ENCODE data around the gene DOCK4. TPM values are rescaled to one million over a fixed set of nuclear protein-coding genes. Genes with fewer than 3 reads are reported as not detected.

Gene DOCK4
- total and polyA plus RNA-seq, 7 donors = 3.0 to 28.5 (median 14.1) TPM

DNA sequence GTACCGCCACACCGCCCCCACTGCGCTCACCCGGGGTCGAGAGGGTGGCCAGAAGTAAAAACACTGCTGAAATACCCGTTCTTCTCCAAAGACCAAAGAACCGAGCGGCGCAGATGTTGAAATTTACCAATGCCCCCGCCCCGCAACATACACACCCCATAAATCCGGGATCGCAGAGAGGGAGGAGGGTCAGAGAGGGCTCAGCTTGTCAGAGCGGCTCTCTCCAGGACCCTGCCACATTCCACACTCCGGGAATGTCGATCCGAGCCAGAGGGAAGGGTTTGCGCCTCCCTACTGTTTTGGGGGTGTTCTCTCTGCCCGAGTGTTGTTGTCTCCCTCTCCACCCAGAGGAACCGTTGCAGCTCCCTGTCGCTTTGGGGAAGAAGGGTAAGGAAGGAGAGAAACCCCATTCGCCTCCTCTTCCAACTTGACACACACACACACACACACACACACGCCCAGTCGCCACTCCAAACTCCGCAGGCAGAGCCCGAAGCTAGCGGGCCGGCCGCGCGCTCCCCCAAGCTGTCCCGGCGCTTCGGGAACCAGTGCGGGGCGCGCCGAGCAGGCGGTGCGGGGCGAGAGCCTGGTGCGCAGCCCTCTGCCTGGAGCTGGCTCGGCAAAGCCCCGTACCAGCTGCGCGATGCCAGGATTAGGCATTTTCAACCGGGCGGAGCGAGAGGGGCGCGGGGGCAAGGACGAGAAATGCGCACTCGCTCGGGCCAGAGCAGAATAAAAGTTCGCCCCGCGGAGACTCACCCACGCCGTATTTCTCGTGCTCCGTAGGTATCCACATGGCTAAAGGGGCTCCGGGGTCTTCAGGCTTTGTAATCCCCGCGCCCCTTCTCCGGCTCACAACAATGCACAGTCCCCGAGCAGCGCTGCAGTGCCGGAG is 609 bp downstream of the DOCK4 start:
- H3K4me1 ChIP-seq = peaks cover 0 to 22% (median 11%) of the 10 kb centered on the region in 4 donors
- H3K27ac ChIP-seq = peak overlapping the region; percentile 85 to 95 (median 88)
- no peaks in the 10 kb centered on the region for H3K9me3 ChIP-seq
- intact Hi-C loops (cut with DNase I) = loop anchor here (2.0 to 5.0 kb wide), 4 partner anchors 187 to 582 kb away; partner anchors contain the start of gene IFRD1
- no peak for TF ChIP-seq POLR2A (IDR thresholded peaks at IDR 0.05)
- TF ChIP-seq, protein P1, sequence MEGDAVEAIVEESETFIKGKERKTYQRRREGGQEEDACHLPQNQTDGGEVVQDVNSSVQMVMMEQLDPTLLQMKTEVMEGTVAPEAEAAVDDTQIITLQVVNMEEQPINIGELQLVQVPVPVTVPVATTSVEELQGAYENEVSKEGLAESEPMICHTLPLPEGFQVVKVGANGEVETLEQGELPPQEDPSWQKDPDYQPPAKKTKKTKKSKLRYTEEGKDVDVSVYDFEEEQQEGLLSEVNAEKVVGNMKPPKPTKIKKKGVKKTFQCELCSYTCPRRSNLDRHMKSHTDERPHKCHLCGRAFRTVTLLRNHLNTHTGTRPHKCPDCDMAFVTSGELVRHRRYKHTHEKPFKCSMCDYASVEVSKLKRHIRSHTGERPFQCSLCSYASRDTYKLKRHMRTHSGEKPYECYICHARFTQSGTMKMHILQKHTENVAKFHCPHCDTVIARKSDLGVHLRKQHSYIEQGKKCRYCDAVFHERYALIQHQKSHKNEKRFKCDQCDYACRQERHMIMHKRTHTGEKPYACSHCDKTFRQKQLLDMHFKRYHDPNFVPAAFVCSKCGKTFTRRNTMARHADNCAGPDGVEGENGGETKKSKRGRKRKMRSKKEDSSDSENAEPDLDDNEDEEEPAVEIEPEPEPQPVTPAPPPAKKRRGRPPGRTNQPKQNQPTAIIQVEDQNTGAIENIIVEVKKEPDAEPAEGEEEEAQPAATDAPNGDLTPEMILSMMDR (IDR thresholded peaks at IDR 0.05) = no peak
- 0% methylated on average over 69 of the region's 69 CpGs for WGBS, 2 donors
- no peaks in the 10 kb centered on the region for H3K36me3 ChIP-seq
- peak; percentile 75 for DNase-seq
- H3K27me3 ChIP-seq = no peaks in the 10 kb centered on the region
- H3K4me3 ChIP-seq = peak overlapping the region; percentile 81 to 89 (median 85)

DNA sequence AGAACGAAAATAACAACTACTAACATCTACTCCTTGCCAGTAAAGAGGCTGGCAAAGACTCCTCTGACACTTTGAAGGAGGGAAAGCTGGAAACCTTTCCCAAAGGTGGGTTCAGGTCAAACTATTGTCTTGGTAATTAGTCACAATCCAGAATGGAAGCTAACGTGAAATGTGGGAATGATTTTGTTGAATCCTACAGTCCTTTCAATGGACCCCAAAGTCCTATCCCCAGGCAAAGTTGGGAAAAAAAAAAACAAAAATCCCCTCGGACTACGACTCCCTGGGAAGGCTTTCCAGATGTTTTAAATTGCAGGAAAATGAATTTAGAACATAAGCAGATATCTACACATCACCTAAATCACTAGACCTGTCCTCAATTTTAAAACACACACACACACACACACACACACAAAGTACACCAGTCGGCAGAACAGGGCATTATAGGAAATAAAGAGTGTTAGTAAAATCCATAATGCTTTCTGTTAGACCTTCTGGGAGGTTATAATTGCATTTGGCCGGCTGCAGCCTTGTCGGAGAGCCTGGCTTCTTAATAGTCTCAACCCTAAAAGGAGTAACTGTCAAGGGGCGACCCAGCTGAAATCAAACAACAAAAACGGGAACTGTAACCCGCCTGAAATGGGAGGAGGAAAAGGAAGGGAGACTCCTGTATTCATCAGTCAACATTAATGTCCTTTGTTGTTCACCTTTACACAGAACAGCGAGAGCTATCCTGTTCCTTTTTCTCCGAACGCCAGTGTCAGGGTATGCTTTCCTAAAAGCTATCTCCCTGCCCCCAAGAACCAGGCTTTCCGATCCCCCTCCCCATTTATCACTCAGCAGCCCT is 1.5 kb downstream of the DOCK4 start:
- Histone ChIP-seq H3K36me3 (no peaks in the 10 kb centered on the region), H3K9me3 (no peaks in the 10 kb centered on the region), H3K4me1 (peaks cover 0 to 22% (median 11%) of the 10 kb centered on the region in 4 donors), H3K27me3 (no peaks in the 10 kb centered on the region), H3K4me3 (peak overlapping the region; percentile 81 to 89 (median 85)), H3K27ac (peak overlapping the region; percentile 85 to 95 (median 88))
- WGBS, 2 donors = 1 to 2% methylated on average over 14 of the region's 14 CpGs
- no peak for DNase-seq
- TF ChIP-seq EP300 (IDR thresholded peaks at IDR 0.05) (no peak), POLR2A (IDR thresholded peaks at IDR 0.05) (no peak), POLR2AphosphoS5 (IDR thresholded peaks at IDR 0.05) (no peak)
- TF ChIP-seq, protein P1 (IDR thresholded peaks at IDR 0.05) = no peak
- intact Hi-C loops (cut with DNase I) = loop anchor here (5.0 kb wide), 3 partner anchors 188 to 583 kb away; no protein-coding TSS in a partner anchor

DNA sequence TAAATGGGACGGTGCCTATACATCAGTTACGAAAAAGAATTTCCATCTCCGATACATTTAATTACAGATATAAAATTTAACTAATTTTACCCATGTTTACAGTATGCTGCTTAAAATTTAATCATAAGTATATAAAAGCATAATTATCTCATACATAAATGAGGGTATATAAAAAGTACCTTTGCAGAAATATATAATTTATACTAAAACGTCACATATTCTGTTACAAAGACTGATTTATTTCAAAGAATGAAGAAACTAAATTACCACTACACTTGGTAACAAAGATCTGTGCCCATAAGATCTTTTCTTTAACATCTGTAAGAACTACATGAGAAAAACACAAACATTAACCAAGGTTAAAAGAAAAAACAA is 2.8 kb downstream of the DOCK4 start:
- WGBS, 2 donors = 69 to 81% methylated on average over 4 of the region's 4 CpGs
- intact Hi-C loops (cut with DNase I) = no loop called here
- H3K27ac ChIP-seq = no peak overlapping the region

DNA sequence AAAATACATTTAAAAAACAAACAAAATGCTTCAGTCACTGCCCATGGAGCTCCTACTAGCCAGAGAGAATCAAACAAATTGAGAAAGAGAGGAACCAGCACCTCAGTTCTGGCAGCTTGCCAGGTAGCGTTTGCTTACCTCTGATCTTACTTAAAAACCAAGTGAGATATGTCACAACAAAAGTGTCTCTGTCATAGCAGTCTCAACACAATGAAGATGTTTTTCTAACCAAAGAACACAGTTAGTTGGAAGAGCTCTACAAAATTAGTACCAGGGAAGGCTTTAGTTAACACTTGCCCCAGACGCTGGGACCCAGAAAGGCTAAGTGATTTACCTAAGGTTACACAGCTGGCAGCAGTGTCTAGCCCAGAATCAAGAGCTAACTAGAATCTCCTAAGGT is 3.4 kb downstream of the DOCK4 start:
- intact Hi-C loops (cut with DNase I) = no loop called here
- Histone ChIP-seq H3K4me1 (peaks cover 0 to 20% (median 10%) of the 10 kb centered on the region in 4 donors), H3K27ac (no peak overlapping the region), H3K4me3 (no peak overlapping the region), H3K9me3 (no peaks in the 10 kb centered on the region), H3K36me3 (no peaks in the 10 kb centered on the region), H3K27me3 (no peaks in the 10 kb centered on the region)
- DNase-seq = peak; percentile 72
- WGBS, 2 donors = 38 to 43% methylated on average over 2 of the region's 2 CpGs
- TF ChIP-seq, protein P1 (IDR thresholded peaks at IDR 0.05) = no peak
- TF ChIP-seq POLR2AphosphoS5 (IDR thresholded peaks at IDR 0.05) (no peak), POLR2A (IDR thresholded peaks at IDR 0.05) (no peak), EP300 (IDR thresholded peaks at IDR 0.05) (no peak)

More for the DNA sequence above, 2.8 kb downstream of the DOCK4 start:
- H3K9me3 ChIP-seq = no peaks in the 10 kb centered on the region
- peaks cover 0 to 22% (median 11%) of the 10 kb centered on the region in 4 donors for H3K4me1 ChIP-seq
- H3K36me3 ChIP-seq = no peaks in the 10 kb centered on the region
- TF ChIP-seq, protein P1 (IDR thresholded peaks at IDR 0.05) = no peak
- TF ChIP-seq POLR2AphosphoS5 (IDR thresholded peaks at IDR 0.05) (no peak), POLR2A (IDR thresholded peaks at IDR 0.05) (no peak), EP300 (IDR thresholded peaks at IDR 0.05) (no peak)
- no peaks in the 10 kb centered on the region for H3K27me3 ChIP-seq
- no peak overlapping the region for H3K4me3 ChIP-seq
- DNase-seq = no peak
